Vagina (tissue), 2 donors: Measurements from ENCODE around the gene EDAR. TPM values are rescaled to one million over a fixed set of nuclear protein-coding genes. Genes with fewer than 3 reads are reported as not detected.

Experiments
- DNase-seq, 2 donors: peaks; one replicate each; pipeline ENCODE4 v3.0.0-alpha.2; 2017; ENCODE audit errors: extremely low spot score in 2 of 2
- H3K27ac ChIP-seq: fragments of 200-600 bp; sonication (generic); one replicate; pipeline ENCODE4 v1.5.1; 2019
- H3K27me3 ChIP-seq: fragments of 200-600 bp; sonication (generic); one replicate; pipeline ENCODE4 v1.5.1; 2019
- H3K36me3 ChIP-seq, 2 donors: fragments of 200-600 bp; sonication (generic); one replicate each; pipeline ENCODE4 v1.5.1; 2017 to 2019
- H3K4me1 ChIP-seq: fragments of 200-600 bp; sonication (generic); one replicate; pipeline ENCODE4 v1.5.1; 2019
- H3K4me3 ChIP-seq, 2 donors: fragments of 200-600 bp; sonication (generic); 1 replicate in 1 of 2; 2 replicates in 1 of 2; pipeline ENCODE4 v1.5.1; 2016 to 2019
- H3K9me3 ChIP-seq: fragments of 200-600 bp; sonication (generic); one replicate; pipeline ENCODE4 v1.5.1; 2019
- CTCF ChIP-seq, 3 experiments: fragments of 450-650 bp in 2 of 3; fragments of 200-600 bp in 1 of 3; sonication (generic) in 1 of 3; IDR thresholded peaks; one replicate each; pipeline ENCODE4 v1.5.1; 2017 to 2019; ENCODE audit warnings: antibody characterized with exemption in 3 of 3, mild to moderate bottlenecking in 2 of 3, moderate library complexity in 2 of 3
- POLR2A ChIP-seq, 2 donors: fragments of 450-650 bp; IDR thresholded peaks; one replicate each; pipeline ENCODE4 v1.6.1; 2017; ENCODE audit warnings: antibody characterized with exemption in 2 of 2, mild to moderate bottlenecking in 2 of 2, moderate library complexity in 2 of 2
- POLR2AphosphoS5 ChIP-seq, 2 donors: sonication (generic); formaldehyde crosslinking; IDR thresholded peaks; one replicate each; pipeline ENCODE4 v1.9.0; 2017; ENCODE audit warnings: antibody characterized with exemption in 2 of 2, mild to moderate bottlenecking in 2 of 2, low read depth in 1 of 2; ENCODE audit not compliant: insufficient read depth in 1 of 2
- intact Hi-C: fragments of 100-400 bp; cut with DNase I; formaldehyde crosslinking; loops from one replicate; pipeline ENCODE4 v1.15.1; 2023
- total RNA-seq: library from RNA; depleted of rRNA; stranded (reverse); fragments of >200 nt; gene quantifications from one replicate; pipeline ENCODE4 v1.2.3, GENCODE V29; 2016

The EDAR gene
- total RNA-seq, 1 donor from 2014 or later: 0.74 TPM

DNA sequence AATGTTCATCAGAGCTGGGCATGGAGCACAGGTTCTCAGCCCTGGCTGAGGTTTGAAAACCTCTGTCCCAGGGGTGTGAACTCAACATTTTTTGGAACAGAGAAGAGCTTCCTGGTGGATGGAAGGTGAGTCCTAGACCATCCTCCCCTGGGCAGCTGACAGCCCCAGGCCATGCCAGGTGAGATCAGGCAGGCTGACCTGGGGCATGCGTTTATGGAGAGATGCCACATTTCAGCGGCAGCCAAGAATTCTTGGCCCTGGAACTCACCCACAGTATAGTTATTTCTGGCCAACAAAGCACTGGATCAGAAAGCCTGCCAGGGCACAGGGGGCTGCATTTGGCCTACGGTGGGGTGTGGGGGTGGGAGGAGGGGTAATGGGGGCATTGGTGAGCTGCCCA is 83.8 kb downstream of the EDAR start:
- Histone ChIP-seq H3K27ac (no peak overlapping the region), H3K4me1 (no peaks in the 10 kb centered on the region), H3K9me3 (no peaks in the 10 kb centered on the region), H3K36me3 (no peaks in the 10 kb centered on the region), H3K27me3 (no peaks in the 10 kb centered on the region), H3K4me3 (no peak overlapping the region)
- intact Hi-C loops: no loop called here
- no peak for TF ChIP-seq POLR2A (IDR thresholded peaks at IDR 0.05)
- DNase-seq: peak in 1 of 2 donors; percentile 32

- no peak overlapping the region for H3K27ac ChIP-seq
- H3K4me3 ChIP-seq: no peak overlapping the region
- H3K27me3 ChIP-seq: no peaks in the 10 kb centered on the region
- intact Hi-C loops: no loop called here
- H3K36me3 ChIP-seq: no peaks in the 10 kb centered on the region
- no peaks in the 10 kb centered on the region for H3K9me3 ChIP-seq
- H3K4me1 ChIP-seq: no peaks in the 10 kb centered on the region
- DNase-seq: peak in 1 of 2 donors; percentile 11
- TF ChIP-seq CTCF (IDR thresholded peaks at IDR 0.05): no peak
- TF ChIP-seq POLR2AphosphoS5 (IDR thresholded peaks at IDR 0.05; ENCODE audit: insufficient read depth in 1 of 2, low read depth in 1 of 2): no peak
- no peak for TF ChIP-seq POLR2A (IDR thresholded peaks at IDR 0.05)
Measured at GRCh38 chr2:108904680-108905079, 84.3 kb downstream of the EDAR start.

GRCh38 chr2:108898315-108899082 is 90.5 kb downstream of the EDAR start:
- Histone ChIP-seq H3K4me3 (no peak overlapping the region), H3K4me1 (no peaks in the 10 kb centered on the region), H3K9me3 (no peaks in the 10 kb centered on the region), H3K27me3 (no peaks in the 10 kb centered on the region), H3K27ac (no peak overlapping the region), H3K36me3 (no peaks in the 10 kb centered on the region)
- DNase-seq: no peak
- TF ChIP-seq POLR2AphosphoS5 (IDR thresholded peaks at IDR 0.05; ENCODE audit: insufficient read depth in 1 of 2, low read depth in 1 of 2): no peak
- TF ChIP-seq CTCF (IDR thresholded peaks at IDR 0.05): no peak
- no peak for TF ChIP-seq POLR2A (IDR thresholded peaks at IDR 0.05)
- intact Hi-C loops: no loop called here

- no peaks in the 10 kb centered on the region for H3K9me3 ChIP-seq
- TF ChIP-seq POLR2AphosphoS5 (IDR thresholded peaks at IDR 0.05; ENCODE audit: insufficient read depth in 1 of 2, low read depth in 1 of 2) (no peak), CTCF (IDR thresholded peaks at IDR 0.05) (no peak), POLR2A (IDR thresholded peaks at IDR 0.05) (no peak)
- intact Hi-C loops: no loop called here
- no peaks in the 10 kb centered on the region for H3K36me3 ChIP-seq
- no peak overlapping the region for H3K27ac ChIP-seq
- no peaks in the 10 kb centered on the region for H3K27me3 ChIP-seq
- no peak for DNase-seq
- H3K4me3 ChIP-seq: no peak overlapping the region
- no peaks in the 10 kb centered on the region for H3K4me1 ChIP-seq
Measured at GRCh38 chr2:108896741-108897140, 92.3 kb downstream of the EDAR start.

DNA sequence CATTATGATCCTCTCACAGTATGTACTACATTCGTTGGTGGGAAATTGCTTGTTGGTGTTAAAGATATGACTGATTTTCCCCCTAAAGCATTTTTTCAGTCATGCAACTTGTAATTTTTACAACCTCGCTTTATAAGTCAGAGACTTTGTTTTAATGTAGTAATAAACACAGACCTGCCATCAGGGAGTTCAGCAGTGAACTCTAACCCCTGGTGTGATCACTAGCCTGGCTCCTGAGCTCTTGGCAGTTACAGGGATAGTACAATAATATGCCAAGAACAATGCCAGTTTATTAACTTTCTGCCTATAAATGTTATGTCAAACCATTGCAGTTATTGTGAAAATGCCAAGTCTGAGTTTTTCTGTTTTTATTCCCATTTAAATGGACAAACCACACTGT is 93.8 kb downstream of the EDAR start:
- no peaks in the 10 kb centered on the region for H3K27me3 ChIP-seq

More for the DNA sequence above, 93.8 kb downstream of the EDAR start:
- no peak for DNase-seq
- H3K27ac ChIP-seq: no peak overlapping the region
- H3K36me3 ChIP-seq: no peaks in the 10 kb centered on the region
- peaks cover 3% of the 10 kb centered on the region for H3K9me3 ChIP-seq
- no peak overlapping the region for H3K4me3 ChIP-seq
- TF ChIP-seq POLR2AphosphoS5 (IDR thresholded peaks at IDR 0.05; ENCODE audit: insufficient read depth in 1 of 2, low read depth in 1 of 2): no peak
- no peak for TF ChIP-seq POLR2A (IDR thresholded peaks at IDR 0.05)
- no peak for TF ChIP-seq CTCF (IDR thresholded peaks at IDR 0.05)
- no peaks in the 10 kb centered on the region for H3K4me1 ChIP-seq
- intact Hi-C loops: no loop called here
